KMS-11 (cell line): ENCODE measurements around the gene RPLP2.

Source experiments
- H2AFZ ChIP-seq: fragments of 200-600 bp; sonication (generic); 2 replicates; pipeline ENCODE4 v1.6.1; 2016; ENCODE audit warnings: antibody characterized with exemption, mixed run types, low read depth
- H3K27ac ChIP-seq: fragments of 200-600 bp; sonication (generic); 2 replicates; pipeline ENCODE4 v1.6.1; 2016; ENCODE audit warnings: mild to moderate bottlenecking, mixed run types
- H3K27me3 ChIP-seq: fragments of 200-600 bp; sonication (generic); 2 replicates; pipeline ENCODE4 v1.6.1; 2017; ENCODE audit warnings: mild to moderate bottlenecking, low read depth, mixed run types, moderate library complexity; ENCODE audit not compliant: insufficient read depth
- H3K36me3 ChIP-seq: fragments of 200-600 bp; sonication (generic); 2 replicates; pipeline ENCODE4 v1.6.1; 2017; ENCODE audit warnings: mild to moderate bottlenecking, mixed run types; ENCODE audit not compliant: insufficient read depth
- H3K4me1 ChIP-seq: fragments of 200-600 bp; sonication (generic); 2 replicates; pipeline ENCODE4 v1.6.1; 2016; ENCODE audit warnings: mild to moderate bottlenecking, low read depth, mixed run types; ENCODE audit not compliant: poor library complexity, severe bottlenecking
- H3K4me2 ChIP-seq: fragments of 200-600 bp; sonication (generic); 2 replicates; pipeline ENCODE4 v1.7.0; 2016; ENCODE audit warnings: mild to moderate bottlenecking, mixed run types
- H3K4me3 ChIP-seq: fragments of 200-600 bp; sonication (generic); IDR thresholded peaks from 2 replicates; pipeline ENCODE4 v1.6.1; 2017; ENCODE audit warnings: low read depth, low read length, mixed read lengths; ENCODE audit not compliant: insufficient read depth
- H3K79me2 ChIP-seq: fragments of 200-600 bp; sonication (generic); 2 replicates; pipeline ENCODE4 v1.6.1; 2016; ENCODE audit warnings: low read depth, mixed run types; ENCODE audit not compliant: insufficient read depth
- H3K9ac ChIP-seq: fragments of 200-600 bp; sonication (generic); 2 replicates; pipeline ENCODE4 v1.6.1; 2016; ENCODE audit warnings: mild to moderate bottlenecking, mixed run types
- H4K20me1 ChIP-seq: fragments of 200-600 bp; sonication (generic); 2 replicates; pipeline ENCODE4 v1.6.1; 2016; ENCODE audit warnings: mild to moderate bottlenecking, mixed run types; ENCODE audit not compliant: insufficient read depth
- CTCF ChIP-seq: fragments of 200-600 bp; sonication (generic); conservative IDR thresholded peaks from 2 replicates; pipeline ENCODE4 v1.6.1; 2017; ENCODE audit warnings: low read depth, mild to moderate bottlenecking, antibody characterized with exemption, low read length, moderate library complexity, mixed read lengths

Gene RPLP2

DNA sequence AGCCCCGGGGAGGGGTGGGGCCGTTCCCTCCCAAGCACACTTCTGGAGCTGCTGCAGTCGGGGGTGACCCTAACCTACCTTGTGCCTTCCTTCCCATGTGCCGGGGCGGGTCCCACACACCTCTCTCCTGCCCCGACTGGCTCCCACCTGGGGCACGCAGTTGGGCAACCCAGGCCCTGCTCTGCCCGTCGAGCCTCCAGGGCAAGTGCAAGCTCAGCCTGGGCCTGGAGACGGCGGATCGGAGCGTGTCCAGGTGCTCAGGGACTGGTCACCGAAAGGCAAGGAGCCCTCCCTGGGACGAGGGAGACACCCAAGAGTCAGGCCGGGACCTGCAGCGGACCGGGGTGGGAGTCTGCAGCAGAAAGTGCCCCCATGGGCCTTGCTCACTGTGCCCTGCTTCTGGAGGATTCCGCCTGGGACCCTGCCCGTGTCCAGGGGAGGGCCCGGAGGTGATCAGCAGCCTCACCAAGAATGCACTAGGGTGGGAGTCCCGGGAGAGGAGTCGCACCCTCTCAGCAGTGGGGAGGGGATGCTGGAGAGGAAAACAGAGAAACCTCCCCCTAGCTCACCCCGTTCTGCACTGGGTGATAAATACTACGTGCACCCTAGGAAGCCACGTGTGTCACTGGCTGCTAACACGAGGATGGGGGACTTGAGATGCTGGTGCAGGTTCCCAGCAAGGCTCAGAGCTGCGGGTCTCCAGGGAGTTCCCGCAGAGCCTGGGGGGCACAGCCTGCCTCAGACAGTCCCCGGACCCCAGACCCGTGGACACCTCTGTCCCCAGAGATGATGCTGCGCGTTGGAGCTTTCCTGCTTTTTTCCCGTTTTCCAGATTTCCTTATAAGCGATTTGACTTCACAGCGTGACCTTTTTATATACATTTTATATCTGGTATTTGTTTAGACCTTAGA, 27.2 kb upstream of the RPLP2 start:
- no peak overlapping the region for H3K9ac ChIP-seq
- no peak overlapping the region for H3K4me3 ChIP-seq
- no peaks in the 10 kb centered on the region for H4K20me1 ChIP-seq
- no peaks in the 10 kb centered on the region for H3K79me2 ChIP-seq
- no peak for TF ChIP-seq CTCF
- H3K4me2 ChIP-seq: no peak overlapping the region
- no peak overlapping the region for H3K27ac ChIP-seq
- peaks cover 5% of the 10 kb centered on the region for H3K4me1 ChIP-seq
- H3K36me3 ChIP-seq: no peaks in the 10 kb centered on the region
- H2AFZ ChIP-seq: no peak overlapping the region
- no peaks in the 10 kb centered on the region for H3K27me3 ChIP-seq

DNA sequence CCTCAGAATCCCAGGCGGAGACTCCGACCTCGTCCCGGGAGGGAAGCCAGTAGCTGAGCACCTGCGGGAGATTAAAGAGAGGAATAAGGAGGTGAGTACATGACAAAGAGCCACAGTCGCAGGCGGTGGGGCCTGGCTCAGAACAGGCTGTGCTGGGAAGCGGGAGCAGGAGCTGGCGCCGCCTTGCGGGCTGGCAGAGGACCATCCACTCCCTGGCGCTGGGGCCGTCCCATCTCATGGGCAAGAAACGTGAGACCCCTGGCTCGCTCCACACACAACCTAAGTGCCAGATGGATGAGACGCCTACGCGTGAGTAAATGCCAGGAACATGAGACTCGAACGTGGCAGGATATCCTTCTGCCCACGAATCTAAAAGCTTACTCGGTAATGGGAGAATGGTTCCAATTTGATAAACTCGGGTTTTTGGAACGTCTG, 26.2 kb upstream of the RPLP2 start:
- Histone ChIP-seq H3K4me1 (peaks cover 2% of the 10 kb centered on the region), H3K4me3 (no peak overlapping the region), H2AFZ (no peak overlapping the region), H3K36me3 (no peaks in the 10 kb centered on the region), H3K9ac (no peak overlapping the region), H3K27ac (no peak overlapping the region), H4K20me1 (no peaks in the 10 kb centered on the region), H3K4me2 (no peak overlapping the region), H3K79me2 (no peaks in the 10 kb centered on the region), H3K27me3 (no peaks in the 10 kb centered on the region)
- no peak for TF ChIP-seq CTCF

- TF ChIP-seq CTCF: no peak
- H3K4me3 ChIP-seq: no peak overlapping the region
Measured at GRCh38 chr11:786235-787083, 23.3 kb upstream of the RPLP2 start.

DNA sequence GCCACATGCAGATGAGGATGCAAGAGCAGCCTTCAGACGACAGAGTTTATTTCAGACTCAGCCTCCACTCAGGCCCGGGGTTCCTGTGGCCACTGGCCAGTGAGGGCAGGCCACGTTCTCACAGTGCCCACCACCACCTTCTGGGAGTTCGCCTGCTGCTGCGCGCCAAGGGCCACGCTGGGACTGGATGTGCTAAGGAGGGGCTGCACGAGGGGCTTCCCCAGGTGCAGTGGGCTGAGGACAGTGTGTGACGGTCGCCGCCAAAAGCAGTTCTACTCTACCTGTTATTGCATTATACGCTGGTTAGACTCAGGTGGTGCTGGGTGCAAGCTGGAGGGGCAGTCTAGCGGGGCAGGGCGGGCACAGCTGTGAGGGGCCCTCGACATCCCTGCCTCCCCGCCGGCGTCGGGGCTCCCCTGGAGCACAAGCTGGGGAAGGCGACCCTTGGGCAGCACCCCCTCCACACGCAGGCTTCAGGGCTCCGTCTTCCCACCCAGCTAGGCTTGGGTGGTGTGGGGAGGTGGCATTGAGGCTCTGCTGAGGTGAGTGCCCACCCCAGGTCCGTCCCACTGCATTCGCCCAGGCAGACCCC, 22.6 kb upstream of the RPLP2 start:
- TF ChIP-seq CTCF: no peak
- no peak overlapping the region for H3K4me3 ChIP-seq
- no peak overlapping the region for H3K27ac ChIP-seq
- H3K79me2 ChIP-seq: no peaks in the 10 kb centered on the region
- no peak overlapping the region for H3K9ac ChIP-seq
- H4K20me1 ChIP-seq: no peaks in the 10 kb centered on the region
- no peaks in the 10 kb centered on the region for H3K27me3 ChIP-seq
- H3K36me3 ChIP-seq: no peaks in the 10 kb centered on the region
- H2AFZ ChIP-seq: no peak overlapping the region
- no peak overlapping the region for H3K4me2 ChIP-seq
- H3K4me1 ChIP-seq: peaks cover 12% of the 10 kb centered on the region

More at GRCh38 chr11:786235-787083, 23.3 kb upstream of the RPLP2 start:
- Histone ChIP-seq H3K4me1 (peaks cover 12% of the 10 kb centered on the region), H4K20me1 (no peaks in the 10 kb centered on the region), H3K9ac (no peak overlapping the region), H2AFZ (no peak overlapping the region), H3K36me3 (no peaks in the 10 kb centered on the region), H3K79me2 (no peaks in the 10 kb centered on the region), H3K27ac (no peak overlapping the region), H3K4me2 (no peak overlapping the region), H3K27me3 (no peaks in the 10 kb centered on the region)
